HL-60/S4 treated with phorbol 12-myristate 13-acetate at 8.2 ng/mL for 4 days and 3 days (cell line): ENCODE results near the gene FBN1.

ENCODE experiments used
- in situ Hi-C: fragments of 300-500 bp; cut with MboI; formaldehyde crosslinking; loops from 2 replicates; pipeline ENCODE4 v1.15.0; 2022; ENCODE audit warnings: low sequenced_read_pairs

FBN1 gene

DNA sequence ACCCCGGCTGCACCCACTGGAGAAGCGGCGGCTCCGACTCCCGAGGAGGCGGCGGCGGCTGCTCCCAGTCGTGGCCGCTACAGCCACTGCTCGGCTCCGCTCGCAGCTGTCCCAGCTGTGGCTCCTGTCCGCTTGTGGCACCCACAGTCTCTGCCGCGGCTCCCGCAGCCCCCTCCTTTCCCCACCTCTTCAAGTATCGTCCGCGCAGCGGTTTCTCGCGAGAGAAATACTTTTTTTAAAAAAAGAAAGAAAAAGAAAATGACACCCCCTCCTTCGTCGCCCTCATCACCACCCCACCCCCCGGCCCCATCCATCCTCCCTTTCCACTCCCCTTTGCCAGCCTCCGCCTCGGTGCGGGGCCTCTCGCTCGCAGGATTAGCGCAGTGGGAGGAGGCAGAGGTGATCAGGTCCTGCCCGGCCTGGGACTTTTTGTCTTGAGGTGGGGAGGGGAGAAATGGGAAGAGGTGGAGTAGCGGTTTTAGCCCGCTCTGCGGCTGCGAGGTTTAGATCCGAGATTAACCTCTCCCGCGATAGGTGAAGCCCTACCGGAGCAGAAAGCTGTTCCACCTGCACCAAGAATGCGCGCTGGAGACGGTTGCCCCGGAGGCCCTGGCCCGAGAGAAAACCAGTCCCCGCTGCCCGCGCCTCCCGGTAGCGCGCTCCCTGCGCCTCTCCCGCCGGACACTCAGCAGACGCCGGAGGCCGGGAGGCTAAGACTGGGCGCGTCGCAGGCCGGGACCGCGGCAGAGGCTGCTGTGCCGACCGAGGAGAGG lies at the start of gene FBN1:
FBN1 (minus strand) TSS at position 152 of the 773 bp plus-strand sequence. CDS start 940 bp downstream, outside the sequence.
- in situ Hi-C loops, result no loop called here

DNA sequence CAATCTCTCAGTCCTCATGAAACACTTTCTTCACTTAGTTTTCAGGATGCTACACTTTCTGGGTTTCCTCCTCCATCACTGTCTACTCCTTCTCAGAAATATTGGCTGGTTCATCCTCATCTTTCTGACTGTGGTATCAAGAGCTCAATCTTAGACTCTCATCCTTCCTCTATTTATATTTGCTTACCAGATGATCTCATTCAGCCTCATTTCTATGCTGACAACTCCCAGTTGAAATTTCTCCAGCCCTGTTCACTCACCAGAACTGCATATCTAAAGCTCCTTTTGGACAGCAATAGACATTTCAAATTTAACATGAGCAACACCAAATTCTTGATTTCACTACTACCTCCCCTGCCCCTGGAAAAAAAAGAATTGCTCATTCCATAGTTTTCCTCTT lies 48.0 kb upstream of the FBN1 start:
- in situ Hi-C loops, result no loop called here

DNA sequence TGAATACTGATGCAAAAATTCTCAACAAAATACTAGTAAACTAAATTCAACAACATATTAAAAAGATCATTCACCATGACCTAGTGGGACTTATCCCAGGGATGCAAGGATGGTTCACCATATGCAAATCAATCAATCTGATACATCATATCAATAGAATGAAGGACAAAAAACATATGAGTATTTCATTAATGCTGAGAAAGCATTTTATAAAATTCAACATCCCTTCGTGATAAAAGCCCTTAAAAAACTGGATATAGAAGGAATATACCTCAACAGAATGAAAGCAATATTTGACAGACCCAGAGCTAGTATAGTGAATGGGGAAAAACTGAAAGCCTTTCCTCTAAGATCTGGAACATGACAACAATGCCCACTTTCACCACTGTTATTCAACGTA lies 43.0 kb upstream of the FBN1 start:
- in situ Hi-C loops, result no loop called here

DNA sequence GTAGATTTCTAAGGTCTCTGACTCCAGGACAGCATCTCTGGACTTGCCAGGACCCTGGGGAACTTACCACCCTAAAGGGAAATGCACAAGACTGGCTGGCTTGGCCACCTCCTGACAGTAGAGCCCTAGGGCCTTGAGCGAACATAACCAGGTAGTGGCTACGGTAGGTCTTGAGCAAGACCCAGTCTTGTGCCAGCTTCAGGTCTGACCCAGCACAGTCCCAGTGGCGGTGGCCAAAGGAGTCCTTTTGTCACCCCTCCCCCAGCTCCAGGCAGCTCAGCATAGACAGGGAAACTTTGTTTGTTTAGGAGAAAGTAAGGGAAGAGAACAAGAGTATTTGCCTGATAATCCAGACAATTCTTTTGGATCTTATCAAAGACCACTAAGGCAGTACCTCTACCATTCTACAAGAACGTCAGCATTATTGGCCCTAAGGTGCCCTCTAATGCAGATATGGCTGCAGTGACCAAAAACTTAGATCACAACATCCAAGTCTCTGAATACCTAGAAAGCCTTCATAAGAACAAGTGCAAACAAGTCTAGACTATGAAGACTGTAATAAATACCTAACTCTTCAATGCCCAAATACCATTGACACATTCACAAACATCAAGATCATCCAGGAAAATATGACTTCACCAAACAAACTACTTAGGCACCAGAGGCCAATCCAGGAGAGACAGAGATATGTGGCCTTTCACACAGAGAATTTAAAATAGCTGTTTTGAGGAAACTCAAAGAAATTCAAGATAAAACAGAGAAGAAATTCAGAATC lies 38.7 kb upstream of the FBN1 start:
- in situ Hi-C loops, result no loop called here

DNA sequence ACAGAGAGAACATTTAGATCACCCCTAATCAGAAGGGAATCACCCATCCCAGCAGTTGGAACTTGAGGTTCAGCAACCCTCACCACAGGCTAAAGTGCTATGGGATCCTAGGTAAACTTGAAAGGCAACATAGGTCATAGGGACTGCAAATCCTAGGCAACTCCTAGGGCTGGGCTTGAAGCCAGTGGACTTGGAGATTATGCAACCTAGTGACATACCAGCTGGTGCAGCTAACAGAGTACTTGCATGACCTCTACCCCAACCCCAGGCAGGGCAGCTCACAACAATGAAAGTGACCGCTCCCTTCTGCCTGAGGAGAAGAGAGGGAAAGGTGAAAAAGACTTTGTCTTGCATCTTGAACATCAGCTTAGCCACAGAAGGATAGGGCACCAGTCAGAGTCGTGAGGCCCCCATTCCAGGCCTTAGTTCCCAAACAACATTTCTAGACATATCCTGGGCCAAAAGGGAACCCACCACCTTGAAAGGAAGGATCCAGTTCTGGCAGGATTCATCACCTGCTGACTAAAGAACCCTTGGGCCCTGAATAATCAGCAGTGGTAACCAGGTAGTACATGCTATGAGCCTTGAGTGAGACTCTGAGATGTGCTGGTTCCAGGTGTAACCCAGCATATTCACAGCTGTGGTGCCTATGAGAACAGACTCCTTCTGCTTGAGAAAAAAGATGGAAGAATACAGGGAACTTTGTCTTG lies 37.6 kb upstream of the FBN1 start:
- in situ Hi-C loops, result no loop called here

DNA sequence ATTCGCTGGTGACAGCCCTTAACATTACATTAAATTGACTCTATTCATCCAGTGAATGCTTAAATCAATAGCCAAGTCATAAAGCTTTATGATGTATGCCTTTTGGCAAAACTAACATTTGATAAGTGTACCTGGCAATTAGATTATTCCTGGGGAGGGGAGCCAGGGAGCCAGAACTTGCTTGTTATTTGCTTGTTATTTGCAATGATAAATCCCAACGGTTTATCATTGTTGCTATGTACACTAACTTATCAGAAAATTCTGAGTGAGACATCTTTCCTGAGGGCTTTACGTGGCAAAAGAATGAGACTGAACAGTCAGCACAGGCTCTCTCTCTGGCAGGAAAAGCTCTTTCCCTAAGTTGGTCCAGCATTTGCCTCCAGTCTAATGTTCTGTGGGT lies 35.8 kb upstream of the FBN1 start:
- in situ Hi-C loops, result no loop called here

DNA sequence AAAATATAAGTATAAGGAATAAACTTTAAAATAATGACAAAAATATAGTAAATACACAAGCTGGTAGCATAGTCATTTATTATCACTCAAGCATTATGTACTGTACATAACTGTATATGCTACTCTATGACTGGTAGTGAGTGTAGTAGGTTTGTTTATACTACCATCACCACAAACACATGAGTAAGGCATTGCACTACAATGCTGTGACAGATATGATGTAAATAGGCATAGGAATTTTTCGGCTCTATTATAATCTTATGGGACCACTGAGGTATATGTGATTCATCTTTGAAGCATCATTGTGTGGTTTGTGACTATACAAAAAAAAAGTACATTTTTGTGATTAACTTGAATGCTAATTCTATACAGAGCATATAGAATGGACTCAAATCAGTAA lies 35.3 kb upstream of the FBN1 start:
- in situ Hi-C loops, result no loop called here

DNA sequence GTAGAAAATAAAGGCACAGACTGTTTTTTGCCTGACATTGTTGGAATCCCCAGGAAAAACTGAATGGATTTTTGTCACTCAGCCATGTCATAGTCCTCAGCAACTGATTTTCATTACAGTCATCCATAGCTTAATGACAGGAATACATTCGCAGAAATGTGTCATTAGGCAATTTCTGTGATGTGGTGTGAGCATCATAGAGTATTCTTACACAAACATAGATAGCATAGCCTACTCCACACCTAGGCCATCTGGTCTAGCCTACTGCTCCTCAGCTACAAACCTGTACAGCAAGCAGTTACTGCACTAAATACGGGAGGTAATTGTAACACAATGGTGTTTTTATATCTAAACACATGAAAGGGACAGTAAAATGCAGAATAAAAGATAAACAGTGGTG lies 34.4 kb upstream of the FBN1 start:
- in situ Hi-C loops, result no loop called here

DNA sequence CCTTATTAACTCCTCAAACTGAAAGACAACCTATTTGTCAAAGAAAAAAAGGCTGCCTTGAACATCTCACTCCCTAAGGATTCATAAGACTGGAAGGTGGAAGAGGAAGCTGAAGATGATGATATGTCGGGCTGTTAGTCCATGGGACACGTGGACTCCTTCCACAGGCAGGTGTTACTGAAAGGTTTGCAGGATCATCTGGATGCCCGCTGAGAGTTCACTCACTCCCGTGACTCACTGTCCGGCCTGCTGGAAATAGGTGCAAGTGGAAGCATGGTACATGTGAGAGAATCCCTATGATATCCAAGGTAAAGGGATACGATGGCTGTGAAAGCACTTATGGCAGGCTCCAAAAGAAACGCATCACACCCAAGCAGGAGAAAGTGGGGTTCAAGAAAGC lies 33.3 kb upstream of the FBN1 start:
- in situ Hi-C loops, result no loop called here

DNA sequence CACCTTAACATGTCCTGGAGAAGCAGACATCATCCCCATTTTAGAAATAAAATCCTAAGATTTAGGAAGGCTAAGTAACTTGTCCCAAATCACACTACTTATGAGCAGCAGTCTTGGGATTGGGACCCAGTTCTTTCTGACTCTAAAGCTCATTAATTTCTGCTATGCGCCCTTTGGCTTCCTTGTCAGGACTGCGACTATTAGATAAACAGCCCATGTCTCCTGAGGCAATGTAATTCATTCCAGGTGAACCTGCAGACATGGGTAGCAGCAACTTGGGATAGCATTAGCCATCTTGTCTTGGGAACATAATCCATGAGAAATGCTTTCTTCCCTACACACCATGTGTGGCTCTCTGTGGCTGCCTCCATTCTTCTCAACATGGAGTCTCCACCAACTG lies 32.3 kb upstream of the FBN1 start:
- in situ Hi-C loops, result no loop called here

DNA sequence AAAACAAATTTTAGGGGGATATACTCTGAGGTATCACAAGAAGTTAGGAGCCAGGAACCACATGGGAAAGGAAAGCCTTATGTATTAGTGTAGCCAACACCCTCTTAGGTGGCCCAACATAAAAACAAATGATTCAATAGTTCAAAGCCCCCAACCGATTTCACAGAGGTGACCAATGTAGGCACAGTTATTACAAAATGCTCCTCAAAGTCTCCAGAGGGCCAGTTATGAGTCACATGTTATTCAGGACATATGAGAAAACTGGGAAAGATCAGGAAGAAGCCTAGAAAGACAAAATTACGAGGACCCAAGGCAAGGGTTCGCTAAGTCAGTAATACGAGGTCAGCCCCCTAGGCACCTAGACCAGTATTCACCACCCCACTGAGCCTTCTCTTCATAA lies 29.9 kb upstream of the FBN1 start:
- in situ Hi-C loops, result no loop called here

DNA sequence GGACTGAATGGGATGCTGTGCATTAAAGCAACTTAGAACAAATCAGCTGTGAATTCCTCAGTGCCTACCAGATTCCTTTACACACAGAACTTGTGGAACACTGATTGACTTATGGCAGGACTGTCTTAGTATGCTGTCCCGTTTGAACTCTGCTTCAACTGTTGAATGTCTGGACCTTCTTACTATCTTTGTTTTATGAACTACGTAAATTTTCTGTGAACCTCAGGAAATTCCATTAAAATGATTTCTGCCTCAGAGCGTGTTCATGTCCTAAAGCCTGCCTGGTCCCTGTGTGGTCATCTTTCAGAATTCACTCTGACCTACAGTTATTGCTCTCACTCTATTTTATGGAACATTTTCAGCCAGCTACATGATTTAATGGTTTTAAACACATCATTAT lies 29.4 kb upstream of the FBN1 start:
- in situ Hi-C loops, result no loop called here

DNA sequence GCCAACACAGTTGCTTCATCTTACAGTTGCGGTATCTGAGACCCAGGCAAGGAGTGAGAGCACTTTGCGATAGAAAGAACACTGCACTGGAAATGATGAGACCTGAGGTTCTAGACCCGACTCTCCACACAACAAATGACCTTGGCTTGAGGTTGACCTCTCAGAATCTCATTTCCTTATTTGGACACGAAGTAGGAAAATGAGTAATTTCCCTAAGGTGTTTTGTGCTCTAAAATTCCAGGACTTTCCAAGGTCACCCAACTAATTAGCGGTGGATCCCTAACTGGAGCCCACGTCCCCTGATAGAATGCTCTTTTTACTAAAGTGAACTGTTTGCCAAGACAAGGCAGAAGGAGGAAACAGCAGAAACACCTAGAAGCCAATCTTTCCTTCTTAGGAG lies 26.7 kb upstream of the FBN1 start:
- in situ Hi-C loops, result no loop called here

DNA sequence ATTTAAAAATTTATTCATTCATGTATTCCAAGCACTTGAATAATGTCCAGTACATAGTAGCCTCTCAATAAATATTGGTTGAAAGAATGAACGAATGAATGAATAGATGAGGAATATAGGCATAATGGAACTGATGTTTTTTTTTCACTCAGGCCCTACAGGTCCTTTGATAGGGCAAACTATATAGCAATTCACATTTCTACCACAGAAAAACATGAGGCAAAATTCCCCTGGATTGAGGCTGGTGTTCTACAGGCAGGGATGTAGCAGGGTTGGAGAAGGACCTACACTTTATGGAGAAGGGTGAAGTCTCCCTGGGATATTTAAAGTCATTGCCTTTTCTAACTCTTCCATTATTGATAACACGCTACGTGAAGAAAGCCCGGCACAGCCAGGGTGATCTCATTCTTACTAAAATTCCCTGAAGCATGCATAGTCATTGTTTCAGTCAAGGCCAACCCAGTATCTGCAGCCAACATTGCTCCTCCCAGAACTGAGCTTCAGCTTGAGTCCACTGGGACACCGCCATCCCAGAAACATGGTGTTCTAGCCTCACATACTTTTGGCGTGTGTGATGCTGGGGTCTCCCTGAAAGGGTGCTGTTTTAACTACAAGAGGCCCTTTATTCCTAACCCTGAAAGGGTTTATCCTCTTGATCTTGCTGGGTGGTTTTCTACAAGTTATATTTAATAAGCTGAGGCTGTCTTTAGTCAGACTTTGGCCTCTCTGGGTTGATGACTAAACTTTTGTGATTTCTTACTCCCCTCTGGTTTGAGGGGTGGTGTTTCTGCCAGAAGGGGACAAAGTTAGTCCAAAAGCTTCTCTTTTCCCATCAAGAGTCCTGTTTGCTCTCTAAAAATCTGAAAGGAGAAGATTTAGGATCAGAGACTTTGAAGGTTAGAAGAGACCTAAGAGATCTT lies 25.9 kb upstream of the FBN1 start:
- in situ Hi-C loops, result no loop called here

DNA sequence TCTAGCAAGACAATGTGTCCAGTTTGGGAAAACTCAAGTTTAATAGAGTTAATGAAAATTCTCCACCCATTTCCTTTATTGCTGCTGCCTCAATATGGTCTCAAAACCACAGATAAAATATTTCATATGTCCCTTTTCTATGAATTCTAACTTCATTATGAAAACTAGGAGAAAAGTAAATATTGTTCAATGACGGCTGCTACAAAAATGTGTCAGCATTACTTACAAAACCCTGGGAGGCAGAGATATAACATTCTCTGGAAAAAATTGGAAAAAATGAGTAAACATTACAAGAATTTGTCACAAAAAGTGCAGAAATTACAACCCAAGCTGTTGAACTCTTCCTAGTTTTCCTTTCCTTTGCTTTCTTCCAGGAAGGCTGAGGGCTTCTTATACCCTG lies 22.2 kb upstream of the FBN1 start:
- in situ Hi-C loops, result no loop called here

DNA sequence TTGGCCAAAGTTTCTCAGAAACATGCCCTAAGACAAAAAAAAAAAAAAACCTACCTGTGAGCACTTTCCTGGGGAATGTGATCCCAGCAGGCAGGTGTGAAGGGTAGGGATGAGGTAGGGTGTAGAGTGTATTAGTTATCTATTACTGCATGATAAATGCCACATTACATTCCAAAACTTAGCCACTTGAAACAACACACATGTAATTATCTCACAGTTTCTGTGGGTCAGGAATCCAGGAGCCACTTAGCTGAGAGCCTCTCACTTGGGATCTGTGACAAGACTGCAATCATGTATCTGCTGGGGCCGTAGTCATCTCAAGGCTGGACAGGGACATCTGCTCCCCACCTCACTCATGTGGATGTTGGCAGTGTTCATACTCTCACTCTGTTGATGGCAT lies 18.9 kb upstream of the FBN1 start:
- in situ Hi-C loops, result no loop called here

DNA sequence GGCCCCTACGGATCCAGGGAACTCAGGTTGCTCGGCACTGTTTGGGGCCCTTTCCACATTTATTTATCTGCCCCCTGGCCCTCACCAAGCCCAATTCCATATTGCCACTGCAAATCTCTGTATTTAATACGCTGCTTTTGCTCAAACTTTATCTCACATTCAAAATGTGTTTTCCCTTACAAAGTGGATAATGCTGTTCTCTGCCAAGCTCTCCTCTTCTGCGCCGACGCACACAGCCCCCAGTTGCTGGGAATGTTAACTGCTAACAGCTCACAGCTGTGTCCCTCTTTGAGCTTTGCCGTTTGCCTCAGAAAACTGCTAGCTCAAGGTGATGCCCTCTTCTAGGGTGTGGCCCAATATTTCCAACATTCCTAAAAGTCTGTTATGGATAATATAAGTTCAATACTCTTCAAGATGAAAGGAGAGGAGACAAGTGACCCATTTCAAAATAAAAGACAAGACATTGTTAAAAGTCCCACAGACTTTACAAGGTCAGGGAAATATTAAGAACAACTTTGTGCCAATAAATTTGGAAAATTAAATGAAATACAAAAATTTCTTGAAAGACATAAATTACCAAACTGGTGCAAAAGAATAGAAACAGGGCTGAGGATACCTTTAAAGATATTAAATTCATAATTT lies 12.6 kb upstream of the FBN1 start:
- in situ Hi-C loops, result no loop called here

DNA sequence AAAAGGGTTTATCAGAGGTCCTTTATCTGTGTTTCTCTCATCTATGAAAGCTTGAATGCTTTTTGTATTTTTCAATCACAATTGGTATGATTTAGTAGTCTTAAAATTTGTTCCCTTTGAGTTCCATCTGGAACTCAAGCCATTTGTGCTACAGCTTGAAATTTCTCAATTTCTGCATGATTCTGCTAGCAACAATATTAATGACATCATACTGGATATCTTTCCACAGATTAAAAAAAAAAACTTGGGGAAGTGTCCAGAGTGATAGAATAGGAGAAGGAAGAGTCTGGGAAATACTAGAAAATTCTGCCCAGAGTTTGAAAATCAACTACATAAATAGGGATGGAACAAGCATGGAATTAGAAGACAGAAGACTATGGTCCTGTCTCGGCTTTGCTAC lies 9.3 kb upstream of the FBN1 start:
- in situ Hi-C loops, result no loop called here

DNA sequence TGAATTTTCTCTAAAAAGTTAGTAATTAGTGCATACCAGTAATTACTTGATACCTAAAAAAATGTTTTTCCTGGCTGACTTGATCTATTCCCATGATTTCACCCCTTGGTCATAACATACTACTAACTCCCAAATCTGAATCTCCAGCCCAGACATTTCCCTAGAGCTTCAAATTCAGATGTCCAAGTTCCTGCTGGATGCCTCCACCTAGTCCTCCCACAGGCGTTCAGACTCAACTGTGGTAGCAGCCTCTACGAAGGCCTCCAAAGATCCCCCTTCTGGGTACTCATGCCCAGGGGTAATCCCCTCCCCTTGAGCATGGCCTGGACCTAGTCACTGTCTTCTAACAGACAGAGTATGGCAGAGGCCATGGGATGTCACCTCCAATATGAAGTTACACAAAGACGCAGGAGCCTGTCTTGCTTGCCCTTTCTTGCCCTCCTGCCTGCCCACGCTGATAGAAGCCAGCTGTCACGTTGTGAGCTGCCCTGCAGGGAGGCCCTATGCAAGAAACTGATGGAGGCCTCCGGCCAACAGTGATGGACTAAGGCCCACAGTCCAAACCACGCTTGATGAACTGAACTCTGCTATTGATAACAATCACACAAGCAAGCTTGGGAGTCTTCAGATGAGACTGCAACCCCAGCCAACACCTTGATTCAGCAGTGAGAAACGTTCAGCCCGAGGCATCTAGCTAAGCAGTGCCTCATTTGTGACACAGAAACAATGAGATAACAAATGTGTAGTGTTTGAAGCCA lies 8.6 kb upstream of the FBN1 start:
- in situ Hi-C loops, result no loop called here

DNA sequence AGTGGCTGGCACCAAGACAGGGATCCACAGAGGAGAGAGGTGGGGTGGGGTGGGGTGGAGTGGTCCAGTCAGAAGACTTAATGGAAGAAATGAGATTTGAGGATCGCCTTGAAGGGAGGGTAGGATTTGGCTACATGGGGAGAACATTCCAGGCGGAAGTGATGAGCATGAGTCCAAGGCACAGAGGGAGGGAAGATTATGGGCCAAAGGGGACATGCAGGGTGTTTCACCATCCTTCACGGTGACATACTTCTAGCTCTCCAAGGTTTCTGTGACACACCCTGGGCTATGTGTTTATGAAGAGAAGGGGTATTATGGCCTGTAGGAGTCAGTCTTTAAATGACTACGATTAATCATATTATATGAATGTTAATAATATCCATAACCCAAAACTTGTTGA lies 7.7 kb upstream of the FBN1 start:
- in situ Hi-C loops, result no loop called here
